Lower leg skin (tissue), 3 donors: ENCODE data around the gene ERI3.

ENCODE experiments used
- CTCF ChIP-seq, 3 donors: fragments of 450-650 bp; IDR thresholded peaks; one replicate each; pipeline ENCODE4 v1.5.1; 2016; ENCODE audit warnings: antibody characterized with exemption in 3 of 3, mild to moderate bottlenecking in 3 of 3, moderate library complexity in 2 of 3
- POLR2A ChIP-seq, 2 donors: fragments of 450-650 bp; IDR thresholded peaks; one replicate each; pipeline ENCODE4 v1.6.1; 2016 to 2017; ENCODE audit warnings: antibody characterized with exemption in 2 of 2, mild to moderate bottlenecking in 1 of 2, moderate library complexity in 1 of 2

GRCh38 chr1:44348061-44348485, 7.0 kb downstream of the ERI3 start:
- TF ChIP-seq CTCF (IDR thresholded peaks at IDR 0.05) (no peak), POLR2A (IDR thresholded peaks at IDR 0.05) (no peak)
